ENCODE data around the gene TMEM79.
A peak's percentile ranks its signal among the peaks of the same experiment; 100 is the strongest.

The TMEM79 gene

GRCh38 chr1:156244712-156245111 lies 39.4 kb upstream of the TMEM79 start:
- H3K9me3 ChIP-seq (ENCODE audit: control extremely low read depth in 1 of 5, control insufficient read depth in 4 of 5, insufficient read depth in 2 of 5, low read depth in 1 of 5, low read length in 4 of 5): no peaks in the 10 kb centered on the region
- peaks cover 0 to 36% (median 18%) of the 10 kb centered on the region in 4 experiments for H3K36me3 ChIP-seq (ENCODE audit: control insufficient read depth in 4 of 4, insufficient read depth in 4 of 4, low read length in 3 of 4)
- H3K27me3 ChIP-seq (replicated peaks in 2 of 5; ENCODE audit: control insufficient read depth in 4 of 5, insufficient read depth in 5 of 5, low read length in 4 of 5): peaks cover 0 to 2% (median 0%) of the 10 kb centered on the region in 5 experiments
- no peak for DNase-seq
- H3K4me3 ChIP-seq (ENCODE audit: control insufficient read depth in 1 of 7, extremely low read depth in 1 of 7, insufficient read depth in 4 of 7, low read depth in 2 of 7, low read length in 6 of 7): no peak overlapping the region
- H3K27ac ChIP-seq (ENCODE audit: insufficient read depth in 1 of 2, low read depth in 1 of 2, low read length in 2 of 2, poor library complexity in 1 of 2, severe bottlenecking in 2 of 2): no peak overlapping the region
- H3K4me1 ChIP-seq (ENCODE audit: control extremely low read depth in 1 of 4, control insufficient read depth in 4 of 4, insufficient read depth in 4 of 4, low read length in 3 of 4): peaks cover 0 to 49% (median 42%) of the 10 kb centered on the region in 4 experiments
- 99% methylated on average over 15 of the region's 17 CpGs for whole genome bisulfite sequencing (ENCODE audit: insufficient coverage)
- CTCF ChIA-PET: no interaction called here
- POLR2A ChIA-PET: no interaction called here

GRCh38 chr1:156245451-156246232 lies 38.5 kb upstream of the TMEM79 start:
- ChIA-PET POLR2A (no interaction called here), CTCF (interaction anchor here (0.7 to 2.1 kb wide), 3 partner anchors 11 to 264 kb away, joined by 3 to 8 read pairs (median 3); no protein-coding TSS in a partner anchor)
- DNase-seq: peak; percentile 18 to 68 (median 59)
- no peaks in the 10 kb centered on the region for H3K9me3 ChIP-seq (ENCODE audit: control extremely low read depth in 1 of 5, control insufficient read depth in 4 of 5, insufficient read depth in 2 of 5, low read depth in 1 of 5, low read length in 4 of 5)
- H3K27me3 ChIP-seq (replicated peaks in 2 of 5; ENCODE audit: control insufficient read depth in 4 of 5, insufficient read depth in 5 of 5, low read length in 4 of 5): peaks cover 0 to 2% (median 0%) of the 10 kb centered on the region in 5 experiments
- peak overlapping the region in 5 of 7 experiments; percentile 14 to 55 (median 50) for H3K4me3 ChIP-seq (ENCODE audit: control insufficient read depth in 1 of 7, extremely low read depth in 1 of 7, insufficient read depth in 4 of 7, low read depth in 2 of 7, low read length in 6 of 7)
- 7% methylated on average over 63 of the region's 69 CpGs for WGBS (ENCODE audit: insufficient coverage)
- H3K36me3 ChIP-seq (ENCODE audit: control insufficient read depth in 4 of 4, insufficient read depth in 4 of 4, low read length in 3 of 4): peaks cover under 1 to 40% (median 23%) of the 10 kb centered on the region in 4 experiments
- no peak overlapping the region for H3K27ac ChIP-seq (ENCODE audit: insufficient read depth in 1 of 2, low read depth in 1 of 2, low read length in 2 of 2, poor library complexity in 1 of 2, severe bottlenecking in 2 of 2)
- H3K4me1 ChIP-seq (ENCODE audit: control extremely low read depth in 1 of 4, control insufficient read depth in 4 of 4, insufficient read depth in 4 of 4, low read length in 3 of 4): peaks cover 0 to 58% (median 51%) of the 10 kb centered on the region in 4 experiments

GRCh38 chr1:156246241-156246780 lies 37.8 kb upstream of the TMEM79 start:
- H3K9me3 ChIP-seq (ENCODE audit: control extremely low read depth in 1 of 5, control insufficient read depth in 4 of 5, insufficient read depth in 2 of 5, low read depth in 1 of 5, low read length in 4 of 5): no peaks in the 10 kb centered on the region
- peak overlapping the region in 3 of 7 experiments; percentile 38 to 55 (median 54) for H3K4me3 ChIP-seq (ENCODE audit: control insufficient read depth in 1 of 7, extremely low read depth in 1 of 7, insufficient read depth in 4 of 7, low read depth in 2 of 7, low read length in 6 of 7)
- ChIA-PET CTCF (interaction anchor here (0.6 to 2.1 kb wide), 5 partner anchors 8 to 264 kb away, joined by 3 to 8 read pairs (median 3); no protein-coding TSS in a partner anchor), POLR2A (no interaction called here)
- H3K27ac ChIP-seq (ENCODE audit: insufficient read depth in 1 of 2, low read depth in 1 of 2, low read length in 2 of 2, poor library complexity in 1 of 2, severe bottlenecking in 2 of 2): no peak overlapping the region
- 68% methylated on average over 7 of the region's 10 CpGs for WGBS (ENCODE audit: insufficient coverage)
- peaks cover 2 to 44% (median 28%) of the 10 kb centered on the region in 4 experiments for H3K36me3 ChIP-seq (ENCODE audit: control insufficient read depth in 4 of 4, insufficient read depth in 4 of 4, low read length in 3 of 4)
- H3K27me3 ChIP-seq (replicated peaks in 2 of 5; ENCODE audit: control insufficient read depth in 4 of 5, insufficient read depth in 5 of 5, low read length in 4 of 5): peaks cover 0 to 2% (median 0%) of the 10 kb centered on the region in 5 experiments
- peak in 2 of 3 donors; percentile 34 to 37 for DNase-seq
- peaks cover 0 to 59% (median 52%) of the 10 kb centered on the region in 4 experiments for H3K4me1 ChIP-seq (ENCODE audit: control extremely low read depth in 1 of 4, control insufficient read depth in 4 of 4, insufficient read depth in 4 of 4, low read length in 3 of 4)

GRCh38 chr1:156246781-156247459 lies 37.2 kb upstream of the TMEM79 start:
- peaks cover 2 to 50% (median 30%) of the 10 kb centered on the region in 4 experiments for H3K36me3 ChIP-seq (ENCODE audit: control insufficient read depth in 4 of 4, insufficient read depth in 4 of 4, low read length in 3 of 4)
- POLR2A ChIA-PET: no interaction called here
- H3K4me1 ChIP-seq (ENCODE audit: control extremely low read depth in 1 of 4, control insufficient read depth in 4 of 4, insufficient read depth in 4 of 4, low read length in 3 of 4): peaks cover 0 to 59% (median 52%) of the 10 kb centered on the region in 4 experiments

GRCh38 chr1:156247460-156248322 lies 36.4 kb upstream of the TMEM79 start, which contains the start of gene PAQR6:
Gene PAQR6, minus strand, starts transcription at chr1:156248056. Its CDS starts 1,325 bp downstream, at chr1:156246731.
- ChIA-PET POLR2A (interaction anchor here (0.6 kb wide), 1 partner anchor 35 kb away, joined by 3 read pairs; the partner anchor contains the start of gene PMF1), CTCF (interaction anchor here (0.6 to 1.5 kb wide), 4 partner anchors 9 to 24 kb away, joined by 3 read pairs; no protein-coding TSS in a partner anchor)
- Histone ChIP-seq H3K9me3 (ENCODE audit: control extremely low read depth in 1 of 5, control insufficient read depth in 4 of 5, insufficient read depth in 2 of 5, low read depth in 1 of 5, low read length in 4 of 5) (no peaks in the 10 kb centered on the region), H3K27me3 (replicated peaks in 2 of 5; ENCODE audit: control insufficient read depth in 4 of 5, insufficient read depth in 5 of 5, low read length in 4 of 5) (peaks cover 0 to 2% (median 0%) of the 10 kb centered on the region in 5 experiments), H3K4me1 (ENCODE audit: control extremely low read depth in 1 of 4, control insufficient read depth in 4 of 4, insufficient read depth in 4 of 4, low read length in 3 of 4) (peaks cover 0 to 65% (median 54%) of the 10 kb centered on the region in 4 experiments), H3K27ac (ENCODE audit: insufficient read depth in 1 of 2, low read depth in 1 of 2, low read length in 2 of 2, poor library complexity in 1 of 2, severe bottlenecking in 2 of 2) (no peak within 1 kb of the TSS), H3K36me3 (ENCODE audit: control insufficient read depth in 4 of 4, insufficient read depth in 4 of 4, low read length in 3 of 4) (peaks cover 5 to 51% (median 33%) of the 10 kb centered on the region in 4 experiments), H3K4me3 (ENCODE audit: control insufficient read depth in 1 of 7, extremely low read depth in 1 of 7, insufficient read depth in 4 of 7, low read depth in 2 of 7, low read length in 6 of 7) (no peak within 1 kb of the TSS)
- DNase-seq: no peak
- 96% methylated on average over 15 of the region's 16 CpGs for WGBS (ENCODE audit: insufficient coverage)

More at GRCh38 chr1:156246781-156247459, 37.2 kb upstream of the TMEM79 start:
- no peak overlapping the region for H3K4me3 ChIP-seq (ENCODE audit: control insufficient read depth in 1 of 7, extremely low read depth in 1 of 7, insufficient read depth in 4 of 7, low read depth in 2 of 7, low read length in 6 of 7)
- peaks cover 0 to 2% (median 0%) of the 10 kb centered on the region in 5 experiments for H3K27me3 ChIP-seq (replicated peaks in 2 of 5; ENCODE audit: control insufficient read depth in 4 of 5, insufficient read depth in 5 of 5, low read length in 4 of 5)
- 92% methylated on average over 15 of the region's 16 CpGs for WGBS (ENCODE audit: insufficient coverage)
- CTCF ChIA-PET: interaction anchor here (0.6 to 2.1 kb wide), 4 partner anchors 8 to 178 kb away, joined by 3 to 8 read pairs (median 3); no protein-coding TSS in a partner anchor
- no peak overlapping the region for H3K27ac ChIP-seq (ENCODE audit: insufficient read depth in 1 of 2, low read depth in 1 of 2, low read length in 2 of 2, poor library complexity in 1 of 2, severe bottlenecking in 2 of 2)
- no peaks in the 10 kb centered on the region for H3K9me3 ChIP-seq (ENCODE audit: control extremely low read depth in 1 of 5, control insufficient read depth in 4 of 5, insufficient read depth in 2 of 5, low read depth in 1 of 5, low read length in 4 of 5)
- no peak for DNase-seq

GRCh38 chr1:156248323-156248683 lies 35.8 kb upstream of the TMEM79 start:
- ChIA-PET POLR2A (interaction anchor here (0.6 kb wide), 2 partner anchors 34 to 36 kb away, joined by 3 read pairs; partner anchors contain the start of genes PMF1 and SMG5), CTCF (interaction anchor here (0.9 to 1.4 kb wide), 2 partner anchors 12 to 24 kb away, joined by 3 read pairs; no protein-coding TSS in a partner anchor)
- H3K9me3 ChIP-seq (ENCODE audit: control extremely low read depth in 1 of 5, control insufficient read depth in 4 of 5, insufficient read depth in 2 of 5, low read depth in 1 of 5, low read length in 4 of 5): no peaks in the 10 kb centered on the region
- H3K27me3 ChIP-seq (replicated peaks in 2 of 5; ENCODE audit: control insufficient read depth in 4 of 5, insufficient read depth in 5 of 5, low read length in 4 of 5): peaks cover 0 to 2% (median 0%) of the 10 kb centered on the region in 5 experiments
- H3K4me1 ChIP-seq (ENCODE audit: control extremely low read depth in 1 of 4, control insufficient read depth in 4 of 4, insufficient read depth in 4 of 4, low read length in 3 of 4): peaks cover 0 to 71% (median 60%) of the 10 kb centered on the region in 4 experiments
- no peak overlapping the region for H3K4me3 ChIP-seq (ENCODE audit: control insufficient read depth in 1 of 7, extremely low read depth in 1 of 7, insufficient read depth in 4 of 7, low read depth in 2 of 7, low read length in 6 of 7)
- DNase-seq: no peak
- H3K27ac ChIP-seq (ENCODE audit: insufficient read depth in 1 of 2, low read depth in 1 of 2, low read length in 2 of 2, poor library complexity in 1 of 2, severe bottlenecking in 2 of 2): no peak overlapping the region
- H3K36me3 ChIP-seq (ENCODE audit: control insufficient read depth in 4 of 4, insufficient read depth in 4 of 4, low read length in 3 of 4): peaks cover 7 to 55% (median 38%) of the 10 kb centered on the region in 4 experiments
- 100% methylated on average over 2 of the region's 4 CpGs for WGBS (ENCODE audit: insufficient coverage)

Measured in common myeloid progenitor, CD34-positive (primary cell).